Cardiac fibroblast (primary cell): ENCODE data around the gene CDC42EP3.

Experiments
- DNase-seq, 2 donors: peaks; one replicate each; pipeline versions ENCODE4 v3.0.0 to v3.0.0-alpha.2; 2010; ENCODE audit warnings: low read depth in 2 of 2
- H3K4me3 ChIP-seq, 2 donors: replicated peaks in 1 of 2; 1 replicate in 1 of 2; 2 replicates in 1 of 2; pipeline ENCODE4 v1.5.1; 2011; ENCODE audit warnings: low read depth in 2 of 2, low read length in 2 of 2, mild to moderate bottlenecking in 2 of 2, moderate library complexity in 1 of 2
- TF ChIP-seq, protein P1 (sequence below): IDR thresholded peaks from one replicate; pipeline ENCODE4 v1.5.1; 2011; ENCODE audit warnings: low read depth, mild to moderate bottlenecking, low read length, inconsistent platforms

CDC42EP3 gene

DNA sequence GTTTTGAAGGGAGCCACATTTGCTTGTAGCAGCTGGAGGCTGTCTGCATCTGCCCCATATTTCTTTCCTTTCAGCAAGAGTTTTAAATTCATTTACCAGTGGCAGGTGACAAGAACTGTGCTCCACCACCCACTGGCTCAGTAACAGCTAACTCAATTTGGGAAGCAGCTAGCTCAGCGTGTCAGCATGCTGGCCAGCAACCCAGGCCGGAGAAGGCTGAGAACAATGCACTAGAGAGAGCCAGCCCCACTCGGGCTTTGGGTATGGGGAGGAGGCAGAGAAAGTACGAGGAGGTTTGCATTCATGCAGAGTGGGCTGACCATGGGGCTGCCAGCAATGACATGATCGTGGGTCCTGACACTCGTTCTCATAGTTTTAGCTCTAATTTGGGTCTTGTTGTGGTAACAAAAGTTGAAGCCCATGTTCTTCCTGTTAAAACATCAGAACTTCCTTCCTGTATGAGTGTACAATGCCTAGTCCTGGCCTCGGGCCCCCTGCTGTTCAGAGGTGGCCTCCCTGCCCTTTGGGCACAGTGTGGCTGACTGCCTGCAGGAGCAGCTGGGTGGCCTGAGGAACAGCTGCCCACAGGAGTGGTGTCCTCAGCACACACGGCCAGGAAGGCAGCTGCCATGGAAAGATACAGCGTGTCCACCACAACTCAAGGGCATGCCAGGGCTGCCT lies 23.0 kb downstream of the CDC42EP3 start:
- peak; percentile 51 to 53 for DNase-seq
- TF ChIP-seq, protein P1, sequence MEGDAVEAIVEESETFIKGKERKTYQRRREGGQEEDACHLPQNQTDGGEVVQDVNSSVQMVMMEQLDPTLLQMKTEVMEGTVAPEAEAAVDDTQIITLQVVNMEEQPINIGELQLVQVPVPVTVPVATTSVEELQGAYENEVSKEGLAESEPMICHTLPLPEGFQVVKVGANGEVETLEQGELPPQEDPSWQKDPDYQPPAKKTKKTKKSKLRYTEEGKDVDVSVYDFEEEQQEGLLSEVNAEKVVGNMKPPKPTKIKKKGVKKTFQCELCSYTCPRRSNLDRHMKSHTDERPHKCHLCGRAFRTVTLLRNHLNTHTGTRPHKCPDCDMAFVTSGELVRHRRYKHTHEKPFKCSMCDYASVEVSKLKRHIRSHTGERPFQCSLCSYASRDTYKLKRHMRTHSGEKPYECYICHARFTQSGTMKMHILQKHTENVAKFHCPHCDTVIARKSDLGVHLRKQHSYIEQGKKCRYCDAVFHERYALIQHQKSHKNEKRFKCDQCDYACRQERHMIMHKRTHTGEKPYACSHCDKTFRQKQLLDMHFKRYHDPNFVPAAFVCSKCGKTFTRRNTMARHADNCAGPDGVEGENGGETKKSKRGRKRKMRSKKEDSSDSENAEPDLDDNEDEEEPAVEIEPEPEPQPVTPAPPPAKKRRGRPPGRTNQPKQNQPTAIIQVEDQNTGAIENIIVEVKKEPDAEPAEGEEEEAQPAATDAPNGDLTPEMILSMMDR: peak; percentile 42
- no peak overlapping the region for H3K4me3 ChIP-seq

DNA sequence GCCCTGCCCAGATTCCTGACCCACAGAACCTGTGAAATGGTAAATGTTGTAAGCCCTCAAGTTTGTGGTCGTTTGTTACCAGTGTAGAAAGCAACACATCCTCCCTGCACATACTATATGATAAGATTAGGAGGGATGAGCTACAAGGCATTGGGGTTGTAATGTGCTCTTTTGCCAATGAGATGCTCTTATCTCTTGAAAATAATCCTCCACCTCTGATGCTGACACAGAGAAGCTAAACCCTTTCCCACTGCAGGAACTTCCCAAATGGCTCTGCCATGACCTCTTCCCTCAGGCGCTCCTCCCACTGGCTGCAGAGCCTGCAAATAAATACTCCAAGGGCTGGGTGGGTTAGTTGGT lies 23.5 kb downstream of the CDC42EP3 start:
- no peak for DNase-seq
- TF ChIP-seq, protein P1: no peak
- no peak overlapping the region for H3K4me3 ChIP-seq

DNA sequence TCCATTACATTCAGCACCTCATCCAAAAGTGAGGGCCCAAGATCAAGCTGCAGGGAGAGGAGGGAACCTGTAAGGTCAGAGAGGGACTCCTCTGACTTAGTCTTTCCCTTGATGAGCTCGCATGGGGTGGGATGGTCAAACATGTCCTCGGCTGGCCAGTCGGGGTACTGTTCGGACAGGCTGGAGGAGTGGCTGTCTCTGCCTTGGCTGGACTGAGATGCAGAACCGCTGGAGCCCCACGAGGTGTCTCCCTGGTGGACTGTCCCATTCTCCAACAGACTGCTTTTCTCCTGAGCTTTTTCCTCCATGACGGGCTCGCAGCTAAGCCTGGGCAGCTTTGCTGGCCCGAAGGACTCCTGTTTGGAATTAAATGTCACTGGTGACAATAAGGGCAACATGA lies 25.6 kb downstream of the CDC42EP3 start:
- no peak overlapping the region for H3K4me3 ChIP-seq
- no peak for DNase-seq
- TF ChIP-seq, protein P1: no peak

DNA sequence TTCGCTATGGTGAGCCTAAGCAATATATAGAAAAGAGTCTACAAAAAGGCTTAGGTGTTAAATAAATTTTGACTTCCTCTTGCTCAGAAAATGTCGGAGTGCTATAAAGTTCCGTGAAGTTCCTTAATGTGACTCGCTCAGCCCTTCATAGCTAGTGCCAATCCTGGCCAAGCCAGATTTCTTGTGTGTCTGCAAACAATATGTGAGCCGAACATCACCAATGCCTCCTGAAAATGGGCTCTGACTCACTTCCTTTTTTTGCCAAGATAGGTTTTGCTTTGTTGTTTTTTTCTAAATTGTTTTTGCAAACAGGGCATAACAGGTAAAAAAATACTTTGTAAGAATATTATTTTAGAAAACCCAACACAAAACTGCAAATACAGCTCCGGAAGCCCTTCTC lies 26.1 kb downstream of the CDC42EP3 start:
- TF ChIP-seq, protein P1: no peak
- DNase-seq: peak; percentile 43 to 79
- H3K4me3 ChIP-seq: no peak overlapping the region

DNA sequence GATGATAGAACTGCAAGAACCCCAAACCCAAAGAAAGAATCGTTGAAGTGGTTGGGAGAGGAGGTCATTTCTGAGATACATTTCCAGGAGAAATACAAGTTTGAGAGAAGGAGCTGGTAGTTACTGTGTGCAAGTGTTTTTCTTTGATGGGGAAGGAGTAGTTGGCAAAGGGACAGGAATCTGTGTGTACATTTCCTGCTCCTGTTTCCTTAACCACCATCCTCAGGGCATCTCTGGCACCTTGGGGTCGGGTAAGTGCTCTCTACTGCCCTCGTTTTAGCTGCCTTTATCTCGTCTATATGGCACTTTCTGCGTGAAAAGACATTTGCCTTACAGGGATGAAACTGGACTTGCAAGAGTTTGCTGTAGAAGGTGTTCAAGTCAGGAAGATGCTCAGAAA lies 27.3 kb downstream of the CDC42EP3 start:
- TF ChIP-seq, protein P1: no peak
- H3K4me3 ChIP-seq: no peak overlapping the region
- DNase-seq: no peak

DNA sequence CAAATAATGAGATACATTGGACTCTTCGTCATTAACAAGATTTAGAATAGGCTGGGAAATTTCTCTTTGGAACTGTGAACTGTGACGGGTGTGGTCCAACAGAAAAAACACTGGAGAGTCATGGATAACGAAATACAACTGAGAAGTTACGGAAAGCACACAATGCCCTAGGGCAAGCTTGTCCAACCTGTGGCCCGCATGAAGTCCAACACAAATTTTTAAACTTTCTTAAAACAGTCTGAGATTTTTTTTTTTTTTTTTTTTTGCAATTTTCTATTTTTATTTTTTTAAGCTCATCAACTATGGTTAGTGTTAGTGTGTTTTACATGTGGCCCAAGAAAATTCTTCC lies 27.7 kb downstream of the CDC42EP3 start:
- DNase-seq: no peak
- H3K4me3 ChIP-seq: no peak overlapping the region
- TF ChIP-seq, protein P1: no peak
